ENCODE results near the gene CCM2L.
A peak's percentile ranks its signal among the peaks of the same experiment; 100 is the strongest.
"Not testable (repeated sequence)": the region's sequence is repeated elsewhere in the genome, so short reads cannot be mapped to it uniquely, and the experiment has no call there.

The CCM2L gene

GRCh38 chr20:32028647-32029372 lies 18.6 kb downstream of the CCM2L start:
- peaks cover 7% of the 10 kb centered on the region; the same call in 1 of the 2 replicates for H3K4me1 ChIP-seq (ENCODE audit: insufficient read depth, low read length)
- H3K9me3 ChIP-seq (ENCODE audit: control insufficient read depth, insufficient read depth, low read length): no peaks in the 10 kb centered on the region
- H3K36me3 ChIP-seq (ENCODE audit: insufficient read depth, low read length): no peaks in the 10 kb centered on the region
- no peak overlapping the region for H3K9ac ChIP-seq (ENCODE audit: low read depth, low read length)

GRCh38 chr20:32029561-32029960 lies 19.3 kb downstream of the CCM2L start:
- H3K36me3 ChIP-seq (ENCODE audit: insufficient read depth, low read length): no peaks in the 10 kb centered on the region
- H3K9ac ChIP-seq (ENCODE audit: low read depth, low read length): no peak overlapping the region
- peaks cover 5% of the 10 kb centered on the region; the same call in 1 of the 2 replicates for H3K4me1 ChIP-seq (ENCODE audit: insufficient read depth, low read length)

GRCh38 chr20:32031007-32031958 lies 21.0 kb downstream of the CCM2L start:
- peak overlapping the region; percentile 18; the same call in 1 of the 2 replicates for H3K9ac ChIP-seq (ENCODE audit: low read depth, low read length)
- H3K4me1 ChIP-seq (ENCODE audit: insufficient read depth, low read length): peaks cover 5% of the 10 kb centered on the region; the same call in 1 of the 2 replicates
- no peaks in the 10 kb centered on the region for H3K36me3 ChIP-seq (ENCODE audit: insufficient read depth, low read length)
- no peaks in the 10 kb centered on the region for H3K9me3 ChIP-seq (ENCODE audit: control insufficient read depth, insufficient read depth, low read length)

More at GRCh38 chr20:32029561-32029960, 19.3 kb downstream of the CCM2L start:
- H3K9me3 ChIP-seq (ENCODE audit: control insufficient read depth, insufficient read depth, low read length): no peaks in the 10 kb centered on the region

- H3K9ac ChIP-seq (ENCODE audit: low read depth, low read length): no peak overlapping the region
- H3K9me3 ChIP-seq (ENCODE audit: control insufficient read depth, insufficient read depth, low read length): 0 out of 2 replicates have a peak, but pooled peaks cover 1% of the 10 kb centered on the region
- peaks cover 5% of the 10 kb centered on the region; the same call in 1 of the 2 replicates for H3K4me1 ChIP-seq (ENCODE audit: insufficient read depth, low read length)
- no peaks in the 10 kb centered on the region for H3K36me3 ChIP-seq (ENCODE audit: insufficient read depth, low read length)
Measured at GRCh38 chr20:32033316-32033715, 23.1 kb downstream of the CCM2L start.

GRCh38 chr20:32033721-32034120 lies 23.5 kb downstream of the CCM2L start:
- H3K9ac ChIP-seq (ENCODE audit: low read depth, low read length); H3K9me3 ChIP-seq (ENCODE audit: control insufficient read depth, insufficient read depth, low read length); H3K36me3 ChIP-seq (ENCODE audit: insufficient read depth, low read length); H3K4me1 ChIP-seq (ENCODE audit: insufficient read depth, low read length): not testable (repeated sequence)

- 0 out of 2 replicates have a peak, but pooled peaks cover 3% of the 10 kb centered on the region for H3K9me3 ChIP-seq (ENCODE audit: control insufficient read depth, insufficient read depth, low read length)
- peaks cover under 1% of the 10 kb centered on the region for H3K4me1 ChIP-seq (ENCODE audit: insufficient read depth, low read length)
- H3K9ac ChIP-seq (ENCODE audit: low read depth, low read length): no peak overlapping the region
- H3K36me3 ChIP-seq (ENCODE audit: insufficient read depth, low read length): no peaks in the 10 kb centered on the region
Measured at GRCh38 chr20:32034581-32035425, 24.6 kb downstream of the CCM2L start.

GRCh38 chr20:32035426-32035779 lies 25.2 kb downstream of the CCM2L start:
- H3K4me1 ChIP-seq (ENCODE audit: insufficient read depth, low read length): peaks cover 5% of the 10 kb centered on the region
- no peak overlapping the region for H3K9ac ChIP-seq (ENCODE audit: low read depth, low read length)
- 0 out of 2 replicates have a peak, but pooled peaks cover 3% of the 10 kb centered on the region for H3K9me3 ChIP-seq (ENCODE audit: control insufficient read depth, insufficient read depth, low read length)
- no peaks in the 10 kb centered on the region for H3K36me3 ChIP-seq (ENCODE audit: insufficient read depth, low read length)

- peaks cover 9% of the 10 kb centered on the region for H3K4me1 ChIP-seq (ENCODE audit: insufficient read depth, low read length)
- H3K36me3 ChIP-seq (ENCODE audit: insufficient read depth, low read length): no peaks in the 10 kb centered on the region
- 0 out of 2 replicates have a peak, but pooled peaks cover 3% of the 10 kb centered on the region for H3K9me3 ChIP-seq (ENCODE audit: control insufficient read depth, insufficient read depth, low read length)
- H3K9ac ChIP-seq (ENCODE audit: low read depth, low read length): no peak overlapping the region
Measured at GRCh38 chr20:32036252-32036651, 26.0 kb downstream of the CCM2L start.

GRCh38 chr20:32036716-32037485 lies 26.7 kb downstream of the CCM2L start:
- peaks cover 9% of the 10 kb centered on the region for H3K4me1 ChIP-seq (ENCODE audit: insufficient read depth, low read length)
- H3K9ac ChIP-seq (ENCODE audit: low read depth, low read length): no peak overlapping the region
- 0 out of 2 replicates have a peak, but pooled peaks cover 3% of the 10 kb centered on the region for H3K9me3 ChIP-seq (ENCODE audit: control insufficient read depth, insufficient read depth, low read length)
- no peaks in the 10 kb centered on the region for H3K36me3 ChIP-seq (ENCODE audit: insufficient read depth, low read length)

GRCh38 chr20:32037929-32038328 lies 27.7 kb downstream of the CCM2L start:
- no peaks in the 10 kb centered on the region for H3K36me3 ChIP-seq (ENCODE audit: insufficient read depth, low read length)
- H3K4me1 ChIP-seq (ENCODE audit: insufficient read depth, low read length): peaks cover 9% of the 10 kb centered on the region
- H3K9me3 ChIP-seq (ENCODE audit: control insufficient read depth, insufficient read depth, low read length): 0 out of 2 replicates have a peak, but pooled peaks cover 3% of the 10 kb centered on the region
- H3K9ac ChIP-seq (ENCODE audit: low read depth, low read length): no peak overlapping the region

- Histone ChIP-seq H3K9me3 (ENCODE audit: control insufficient read depth, insufficient read depth, low read length) (0 out of 2 replicates have a peak, but pooled peaks cover 3% of the 10 kb centered on the region), H3K36me3 (ENCODE audit: insufficient read depth, low read length) (no peaks in the 10 kb centered on the region), H3K4me1 (ENCODE audit: insufficient read depth, low read length) (peaks cover 9% of the 10 kb centered on the region), H3K9ac (ENCODE audit: low read depth, low read length) (no peak overlapping the region)
Measured at GRCh38 chr20:32040142-32040953, 30.1 kb downstream of the CCM2L start.

GRCh38 chr20:32045999-32046398 lies 35.8 kb downstream of the CCM2L start:
- Histone ChIP-seq H3K9ac (ENCODE audit: low read depth, low read length) (no peak overlapping the region), H3K4me1 (ENCODE audit: insufficient read depth, low read length) (no peaks in the 10 kb centered on the region; the same call in 1 of the 2 replicates), H3K36me3 (ENCODE audit: insufficient read depth, low read length) (no peaks in the 10 kb centered on the region), H3K9me3 (ENCODE audit: control insufficient read depth, insufficient read depth, low read length) (no peaks in the 10 kb centered on the region)
